Bronchial epithelial cell (primary cell): ENCODE data around the gene PRKCSH. TPM values are rescaled to one million over a fixed set of nuclear protein-coding genes. Genes with fewer than 3 reads are reported as not detected.

ENCODE experiments used
- DNase-seq: peaks from one replicate; pipeline ENCODE4 v3.0.0-alpha.2; 2010; ENCODE audit warnings: low read depth
- FAIRE-seq: peaks from 2 replicates; lab custom pipeline; 2011; peaks lifted over from hg19 to GRCh38; lab: Jason Lieb, UNC
- H3K27me3 ChIP-seq: 2 replicates; pipeline ENCODE4 v1.5.1; 2011; ENCODE audit warnings: low read length; ENCODE audit not compliant: control insufficient read depth, insufficient read depth
- H3K36me3 ChIP-seq: 2 replicates; pipeline ENCODE4 v1.5.1; 2011; ENCODE audit warnings: low read length; ENCODE audit not compliant: control insufficient read depth, insufficient read depth
- H3K4me3 ChIP-seq: 2 replicates; pipeline ENCODE4 v1.5.1; 2011; ENCODE audit warnings: mild to moderate bottlenecking, low read depth, low read length, control low read depth
- CTCF ChIP-seq: IDR thresholded peaks from 2 replicates; pipeline ENCODE4 v1.5.1; 2011; ENCODE audit warnings: mild to moderate bottlenecking, moderate library complexity, low read length, control low read depth, inconsistent platforms; ENCODE audit not compliant: insufficient read depth, severe bottlenecking
- total RNA-seq: library from RNA; depleted of rRNA; stranded (reverse); fragments of >200 nt; gene quantifications from 2 replicates; pipeline ENCODE4 v1.2.1, GENCODE V29; 2014

PRKCSH gene
- total RNA-seq, 1 donor from 2014 or later = 67.9 TPM

GRCh38 chr19:11418094-11418548 lies 17.3 kb upstream of the PRKCSH start:
- TF ChIP-seq CTCF = no peak
- DNase-seq = no peak
- Histone ChIP-seq H3K36me3 (no peaks in the 10 kb centered on the region), H3K4me3 (peak overlapping the region; percentile 6), H3K27me3 (peaks cover 6% of the 10 kb centered on the region)
- FAIRE-seq = no peak

- FAIRE-seq (no peak), DNase-seq (no peak)
- TF ChIP-seq CTCF = no peak
- Histone ChIP-seq H3K4me3 (peak within 1 kb of the TSS; percentile 6), H3K36me3 (no peaks in the 10 kb centered on the region), H3K27me3 (peaks cover 10% of the 10 kb centered on the region)
These were observed 16.6 kb upstream of the PRKCSH start, which contains the start of gene RGL3 for GRCh38 chr19:11418549-11419506. Gene RGL3 (minus strand): TSS chr19:11419314. CDS start chr19:11419278, 36 bp downstream.

DNA sequence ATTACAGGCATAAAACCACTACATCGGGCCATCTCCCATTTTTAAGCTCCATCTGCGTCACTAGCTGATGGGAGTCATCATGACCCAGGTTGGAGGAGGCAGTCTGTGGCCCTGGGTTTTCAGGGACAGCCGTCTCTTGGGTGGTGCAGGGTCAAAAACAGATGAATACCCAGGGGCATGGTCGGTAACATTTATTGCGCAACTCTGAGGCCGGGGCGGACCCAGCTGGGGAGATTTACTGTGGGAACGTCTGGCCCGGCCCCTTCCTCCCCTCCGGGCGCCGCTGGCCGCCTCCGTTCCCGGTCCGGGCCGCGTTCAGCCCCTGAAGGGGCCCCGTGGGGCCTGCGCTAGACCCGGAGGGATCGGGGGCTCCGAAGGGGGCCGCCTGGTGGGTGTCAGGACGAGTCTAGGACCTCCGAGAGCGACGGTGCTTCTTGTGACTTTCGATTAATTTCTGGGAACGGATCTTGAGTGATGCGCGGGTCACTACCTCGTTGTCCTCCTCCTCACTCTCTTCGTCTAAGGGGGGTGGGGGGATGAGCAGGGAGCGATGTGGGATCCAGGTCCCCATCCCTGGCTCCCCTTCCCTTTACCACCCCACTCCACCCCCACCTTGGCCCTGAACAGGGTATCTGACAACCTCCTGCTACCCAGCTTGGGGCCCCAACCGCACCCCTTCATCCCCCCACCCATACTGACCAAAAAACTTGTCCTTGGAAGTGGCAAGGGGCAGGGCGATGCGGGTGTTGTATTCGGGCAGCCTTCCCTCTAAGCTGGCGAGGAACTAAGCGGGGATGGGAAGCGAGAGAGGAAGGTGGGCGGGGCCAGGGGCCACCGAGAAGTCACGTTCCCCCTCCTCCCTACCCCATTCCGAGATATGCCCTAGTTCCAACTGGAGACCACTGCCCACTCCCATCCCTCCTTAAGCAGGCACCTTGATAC lies 14.7 kb upstream of the PRKCSH start:
- H3K36me3 ChIP-seq = no peaks in the 10 kb centered on the region
- peaks cover 12% of the 10 kb centered on the region for H3K27me3 ChIP-seq
- no peak for TF ChIP-seq CTCF
- DNase-seq (no peak), FAIRE-seq (no peak)
- no peak overlapping the region for H3K4me3 ChIP-seq

DNA sequence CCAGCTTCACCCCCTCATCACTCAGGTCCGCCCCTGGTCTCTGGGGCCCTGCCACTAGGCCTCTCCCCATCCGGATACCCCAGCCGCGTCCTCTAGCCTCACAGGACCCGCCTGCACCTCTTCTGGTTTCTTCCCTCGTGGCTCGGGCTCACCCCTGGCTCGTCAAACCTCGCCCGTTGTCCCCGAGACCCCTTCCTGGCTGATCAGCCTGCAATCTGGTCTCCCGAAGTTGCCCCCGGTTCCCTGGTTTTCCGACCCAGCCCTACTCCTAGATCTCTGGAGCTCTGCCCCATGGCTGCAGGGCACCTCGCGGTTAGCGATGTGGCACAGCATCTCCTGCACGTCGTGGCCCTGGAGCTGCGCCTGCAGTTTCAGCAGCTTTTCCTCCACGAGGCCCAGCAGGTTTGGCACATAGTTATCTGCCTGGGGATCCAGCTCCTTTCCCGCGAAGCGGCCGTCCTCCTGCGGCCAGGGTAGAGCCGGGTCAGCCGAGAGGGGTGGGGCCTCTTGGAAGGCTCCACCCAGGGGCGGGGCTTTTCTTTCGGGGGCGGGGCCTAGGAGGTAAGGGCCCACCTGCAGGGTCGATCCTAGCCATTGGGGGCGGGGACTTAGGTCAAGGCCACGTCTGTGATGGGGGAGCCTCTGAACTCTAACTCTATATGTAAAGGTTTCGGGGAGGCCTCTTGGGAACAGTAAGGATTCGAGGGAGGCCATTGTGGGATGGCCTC lies 13.9 kb upstream of the PRKCSH start:
- Histone ChIP-seq H3K36me3 (no peaks in the 10 kb centered on the region), H3K27me3 (peaks cover 12% of the 10 kb centered on the region), H3K4me3 (peak overlapping the region; percentile 9)
- FAIRE-seq = no peak
- no peak for TF ChIP-seq CTCF
- DNase-seq = no peak
